Measurements from ENCODE around the gene STC2.

DNA sequence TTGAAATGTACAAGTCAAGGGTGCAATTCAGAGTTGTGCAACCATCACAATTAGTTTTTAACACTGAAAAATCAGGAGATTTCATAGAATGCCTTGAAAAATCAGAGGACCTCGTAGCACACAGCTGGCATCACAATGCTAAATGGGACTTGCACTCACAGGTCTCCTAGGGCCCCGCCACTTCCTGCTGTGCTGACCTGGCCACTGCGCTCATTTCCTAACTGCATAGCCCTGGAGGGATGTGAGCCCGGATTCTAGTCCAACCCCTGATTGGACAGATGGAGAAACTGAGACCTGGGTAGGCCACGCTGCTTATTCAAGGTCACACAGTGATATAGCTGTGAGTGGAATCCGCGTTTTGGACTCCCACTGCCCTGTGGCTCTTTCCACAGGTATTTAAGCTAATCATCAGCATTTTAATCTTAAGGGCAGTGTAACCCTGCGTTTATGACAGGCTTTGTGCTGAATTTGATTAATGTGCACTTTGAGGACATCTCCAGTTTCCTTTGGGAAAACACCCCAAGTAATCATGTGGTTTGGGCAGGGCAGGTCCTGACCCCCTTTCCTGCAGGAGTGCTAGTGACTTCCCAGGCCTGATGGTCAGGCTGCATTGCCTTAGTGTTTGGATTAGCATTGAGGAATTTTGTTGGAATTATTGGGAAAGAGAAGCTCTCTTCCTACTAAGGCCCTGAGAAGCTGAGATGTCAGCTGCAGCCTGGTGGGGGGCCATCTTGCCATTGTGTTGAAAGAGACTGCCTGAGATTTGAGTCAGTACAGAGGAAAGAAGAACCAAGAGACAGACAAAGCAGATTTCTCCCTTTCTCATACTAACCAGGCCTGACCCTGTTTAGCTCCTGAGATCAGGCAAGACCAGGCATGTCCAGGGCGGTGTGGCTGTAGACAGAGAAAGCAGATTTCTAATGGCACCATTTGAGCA lies 36.2 kb downstream of the STC2 start:
- TF ChIP-seq, protein P1, sequence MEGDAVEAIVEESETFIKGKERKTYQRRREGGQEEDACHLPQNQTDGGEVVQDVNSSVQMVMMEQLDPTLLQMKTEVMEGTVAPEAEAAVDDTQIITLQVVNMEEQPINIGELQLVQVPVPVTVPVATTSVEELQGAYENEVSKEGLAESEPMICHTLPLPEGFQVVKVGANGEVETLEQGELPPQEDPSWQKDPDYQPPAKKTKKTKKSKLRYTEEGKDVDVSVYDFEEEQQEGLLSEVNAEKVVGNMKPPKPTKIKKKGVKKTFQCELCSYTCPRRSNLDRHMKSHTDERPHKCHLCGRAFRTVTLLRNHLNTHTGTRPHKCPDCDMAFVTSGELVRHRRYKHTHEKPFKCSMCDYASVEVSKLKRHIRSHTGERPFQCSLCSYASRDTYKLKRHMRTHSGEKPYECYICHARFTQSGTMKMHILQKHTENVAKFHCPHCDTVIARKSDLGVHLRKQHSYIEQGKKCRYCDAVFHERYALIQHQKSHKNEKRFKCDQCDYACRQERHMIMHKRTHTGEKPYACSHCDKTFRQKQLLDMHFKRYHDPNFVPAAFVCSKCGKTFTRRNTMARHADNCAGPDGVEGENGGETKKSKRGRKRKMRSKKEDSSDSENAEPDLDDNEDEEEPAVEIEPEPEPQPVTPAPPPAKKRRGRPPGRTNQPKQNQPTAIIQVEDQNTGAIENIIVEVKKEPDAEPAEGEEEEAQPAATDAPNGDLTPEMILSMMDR (IDR thresholded peaks at IDR 0.05): no peak
- no peak for TF ChIP-seq POLR2A (IDR thresholded peaks at IDR 0.05)
